SK-N-SH (cell line): Measurements from ENCODE around the gene ATP4A. TPM values are rescaled to one million over a fixed set of nuclear protein-coding genes. Genes with fewer than 3 reads are reported as not detected.

ENCODE experiments used
- CTCF ChIA-PET: fragments of 300-600, 350-600 bp; formaldehyde crosslinking; extraction: SDS; loops from one replicate; lab custom pipeline; 2021; lab: Yijun Ruan, JAX
- POLR2A ChIA-PET: fragments of 350-600 bp; sonication (Branson Sonifier 250); formaldehyde crosslinking; extraction: SDS; loops from one replicate; lab custom pipeline; 2020; ENCODE audit warnings: antibody characterized with exemption, inconsistent platforms; lab: Yijun Ruan, JAX
- DNase-seq: peaks from one replicate; pipeline ENCODE4 v3.0.0; 2012
- H2AFZ ChIP-seq: fragments of 200-600 bp; sonication (generic); 2 replicates; pipeline ENCODE4 v1.8.1; 2016; ENCODE audit warnings: antibody characterized with exemption, mild to moderate bottlenecking, low read depth
- H3F3A ChIP-seq: fragments of 200-600 bp; sonication (generic); replicated peaks from 2 replicates; pipeline ENCODE3; 2016; ENCODE audit warnings: antibody characterized with exemption, mild to moderate bottlenecking; ENCODE audit not compliant: insufficient read depth
- H3K27ac ChIP-seq, 2 experiments: fragments of 200-500 bp in 1 of 2; fragments of 200-600 bp in 1 of 2; sonication (Bioruptor generic) in 1 of 2; sonication (generic), shearing (Covaris generic) in 1 of 2; 2 replicates each; pipeline versions ENCODE4 v1.5.1 to v1.6.1; 2014 to 2016; ENCODE audit warnings: low read depth in 2 of 2, inconsistent platforms in 1 of 2, low read length in 1 of 2, mild to moderate bottlenecking in 1 of 2, mixed read lengths in 1 of 2
- H3K27me3 ChIP-seq: fragments of 200-600 bp; sonication (generic), shearing (Covaris generic); 2 replicates; pipeline ENCODE4 v1.6.1; 2016; ENCODE audit warnings: mixed run types; ENCODE audit not compliant: insufficient read depth
- H3K36me3 ChIP-seq, 2 experiments: fragments of 200-500 bp in 1 of 2; fragments of 200-600 bp in 1 of 2; sonication (Bioruptor generic) in 1 of 2; sonication (generic) in 1 of 2; replicated peaks in 1 of 2; 2 replicates each; pipeline versions ENCODE3 to v1.5.1; 2014 to 2016; ENCODE audit warnings: low read length in 1 of 2, mild to moderate bottlenecking in 1 of 2; ENCODE audit not compliant: insufficient read depth in 2 of 2, control insufficient read depth in 1 of 2
- H3K4me1 ChIP-seq, 2 experiments: fragments of 200-500 bp in 1 of 2; fragments of 200-600 bp in 1 of 2; sonication (Bioruptor generic) in 1 of 2; sonication (generic), shearing (Covaris generic) in 1 of 2; 2 replicates each; pipeline versions ENCODE4 v1.5.1 to v1.6.1; 2014 to 2016; ENCODE audit warnings: low read depth in 1 of 2, low read length in 1 of 2, mixed run types in 1 of 2; ENCODE audit not compliant: insufficient read depth in 2 of 2, control insufficient read depth in 1 of 2
- H3K4me2 ChIP-seq: fragments of 200-600 bp; sonication (generic), shearing (Covaris generic); 2 replicates; pipeline ENCODE4 v1.6.1; 2017; ENCODE audit warnings: mixed run types
- H3K4me3 ChIP-seq, 2 experiments: fragments of 200-500 bp in 1 of 2; fragments of 200-600 bp in 1 of 2; sonication (Bioruptor generic) in 1 of 2; sonication (generic), shearing (Covaris generic) in 1 of 2; 2 replicates each; pipeline versions ENCODE4 v1.5.1 to v1.8.1; 2014 to 2016; ENCODE audit warnings: low read depth in 2 of 2, inconsistent platforms in 1 of 2, low read length in 1 of 2, mild to moderate bottlenecking in 1 of 2, mixed read lengths in 1 of 2, moderate library complexity in 1 of 2
- H3K79me2 ChIP-seq: fragments of 200-600 bp; sonication (generic); 2 replicates; pipeline ENCODE4 v1.8.1; 2017; ENCODE audit warnings: mild to moderate bottlenecking; ENCODE audit not compliant: insufficient read depth
- H3K9ac ChIP-seq: fragments of 200-600 bp; sonication (generic); 2 replicates; pipeline ENCODE4 v1.6.1; 2017; ENCODE audit warnings: mixed run types
- H3K9me2 ChIP-seq: fragments of 200-600 bp; sonication (generic); 2 replicates; pipeline ENCODE4 v1.6.1; 2017; ENCODE audit warnings: mixed run types
- H3K9me3 ChIP-seq: fragments of 200-600 bp; sonication (generic); 2 replicates; pipeline ENCODE4 v1.6.1; 2017; ENCODE audit warnings: mixed run types, mild to moderate bottlenecking, moderate library complexity
- H4K20me1 ChIP-seq: fragments of 200-600 bp; sonication (generic); 2 replicates; pipeline ENCODE4 v1.6.1; 2017; ENCODE audit warnings: mild to moderate bottlenecking, mixed run types; ENCODE audit not compliant: insufficient read depth
- CHD2 ChIP-seq: fragments of 150-350 bp; IDR thresholded peaks from 2 replicates; pipeline ENCODE4 v1.6.1; 2018; ENCODE audit warnings: low read length; ENCODE audit not compliant: partially characterized antibody
- FOSL2 ChIP-seq: IDR thresholded peaks from 2 replicates; pipeline ENCODE4 v1.4.0; 2012; ENCODE audit warnings: low read depth, mild to moderate bottlenecking, moderate library complexity, borderline replicate concordance
- IRF3 ChIP-seq: fragments of 150-350 bp; IDR thresholded peaks from 2 replicates; pipeline ENCODE4 v1.6.1; 2016; ENCODE audit warnings: mild to moderate bottlenecking, low read depth, low read length
- MAX ChIP-seq: IDR thresholded peaks from 2 replicates; pipeline ENCODE4 v1.4.0; 2012; ENCODE audit warnings: low read depth
- NFIC ChIP-seq: IDR thresholded peaks from 2 replicates; pipeline ENCODE4 v1.4.0; 2012; ENCODE audit warnings: borderline replicate concordance
- PBX3 ChIP-seq: IDR thresholded peaks from 2 replicates; pipeline ENCODE4; 2012
- RAD21 ChIP-seq: IDR thresholded peaks from 2 replicates; pipeline ENCODE4 v1.6.1; 2012; ENCODE audit warnings: mild to moderate bottlenecking, low read length
- SIN3A ChIP-seq: IDR thresholded peaks from 2 replicates; pipeline ENCODE4 v1.6.1; 2012; ENCODE audit warnings: low read depth, mild to moderate bottlenecking, low read length, moderate library complexity, borderline replicate concordance
- TEAD4 ChIP-seq: IDR thresholded peaks from 2 replicates; pipeline ENCODE4 v1.4.0; 2012; ENCODE audit warnings: mild to moderate bottlenecking, borderline replicate concordance; ENCODE audit not compliant: insufficient read depth
- USF2 ChIP-seq: fragments of 150-350 bp; IDR thresholded peaks from 2 replicates; pipeline ENCODE4 v1.6.1; 2017; ENCODE audit warnings: antibody characterized with exemption, low read length, low read depth, borderline replicate concordance
- WGBS: methylation state at CpG from one replicate; pipeline ENCODE4 v1.1.6; 2017; ENCODE audit warnings: low lambda C conversion rate; 5-methylcytosine and 5-hydroxymethylcytosine counted together
- polyA plus RNA-seq, 3 experiments: library from polyadenylated mRNA; depleted of rRNA; stranded (reverse); fragments of >200 nt; gene quantifications; 2 replicates each; pipeline ENCODE4 v1.2.3, GENCODE V29; 2012

ATP4A gene
- polyA plus RNA-seq, 1 of the 3 experiments (the other 2 are of a cell fraction) = not detected

DNA sequence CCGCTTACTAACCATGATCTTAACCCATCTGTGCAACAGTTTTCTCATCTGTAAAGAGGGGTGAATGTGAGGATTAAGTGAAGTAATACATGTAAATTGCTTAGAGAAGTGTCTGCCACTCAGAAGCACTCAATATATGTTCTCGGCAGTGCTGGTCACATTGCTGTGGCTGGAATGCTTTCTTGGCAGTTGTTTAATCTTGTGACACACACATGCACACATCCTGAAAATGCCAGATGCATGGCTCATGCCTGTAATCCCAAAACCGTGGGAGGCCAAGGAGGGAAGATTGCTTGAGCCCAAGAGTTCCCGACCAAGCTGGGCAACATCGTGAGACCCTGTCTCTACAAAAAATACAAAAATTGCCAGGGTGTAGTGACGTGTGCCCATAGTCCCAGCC, 45.1 kb downstream of the ATP4A start:
- Histone ChIP-seq H3K9me2 (no peaks in the 10 kb centered on the region), H2AFZ (no peak overlapping the region), H3K27ac (0 out of 4 replicates have a peak overlapping the region, but pooled peaks of 1 of the 2 experiments have one; percentile 26), H3K4me1 (no peaks in the 10 kb centered on the region), H3K9ac (no peak overlapping the region), H3K4me3 (no peak overlapping the region), H4K20me1 (no peaks in the 10 kb centered on the region), H3K9me3 (no peaks in the 10 kb centered on the region), H3K4me2 (peak overlapping the region; percentile 51), H3F3A (no peaks in the 10 kb centered on the region), H3K27me3 (peaks cover 4% of the 10 kb centered on the region; the same call in 1 of the 2 replicates), H3K79me2 (no peaks in the 10 kb centered on the region)
- ChIA-PET POLR2A (no interaction called here), CTCF (interaction anchor here (0.7 to 1.3 kb wide), 3 partner anchors 8 to 23 kb away, joined by 3 to 5 read pairs (median 4); no protein-coding TSS in a partner anchor)
- DNase-seq = no peak
- WGBS = 10% methylated on average over 6 of the region's 6 CpGs
- TF ChIP-seq FOSL2 (peak; percentile 57; the same call in 1 of the 2 replicates), SIN3A (no peak), CHD2 (no peak), NFIC (peak; percentile 73), TEAD4 (0 out of 2 replicates have a peak, but pooled peaks have one; percentile 31), USF2 (no peak), MAX (0 out of 2 replicates have a peak, but pooled peaks have one; percentile 23), PBX3 (peak; percentile 9; the same call in 1 of the 2 replicates)
- TF ChIP-seq, all 33 proteins: peak for 5
- H3K36me3 ChIP-seq = no peaks in the 10 kb centered on the region

- no peaks in the 10 kb centered on the region for H3K9me3 ChIP-seq
- no peak overlapping the region for H3K4me3 ChIP-seq
- no peaks in the 10 kb centered on the region for H3F3A ChIP-seq
- peaks cover 13% of the 10 kb centered on the region; the same call in 1 of the 2 replicates for H3K27me3 ChIP-seq
- TF ChIP-seq FOSL2 (no peak), IRF3 (no peak), RAD21 (no peak)
- no peak overlapping the region for H2AFZ ChIP-seq
- H3K36me3 ChIP-seq = no peaks in the 10 kb centered on the region
- no peaks in the 10 kb centered on the region for H4K20me1 ChIP-seq
- H3K9me2 ChIP-seq = no peaks in the 10 kb centered on the region
- no peak for DNase-seq
- H3K9ac ChIP-seq = no peak overlapping the region
- WGBS = 47% methylated on average over 2 of the region's 2 CpGs
- H3K27ac ChIP-seq = no peak overlapping the region
- ChIA-PET POLR2A (no interaction called here), CTCF (interaction anchor here (2.3 kb wide), 1 partner anchor 164 kb away, joined by 5 read pairs; no protein-coding TSS in a partner anchor)
- no peaks in the 10 kb centered on the region for H3K4me1 ChIP-seq
- H3K79me2 ChIP-seq = no peaks in the 10 kb centered on the region
- H3K4me2 ChIP-seq = no peak overlapping the region
Observed at GRCh38 chr19:35517342-35517741, 46.1 kb downstream of the ATP4A start.
